Small intestine (tissue), 7 donors: Measurements from ENCODE around the gene SKIDA1. TPM values are rescaled to one million over a fixed set of nuclear protein-coding genes. Genes with fewer than 3 reads are reported as not detected.
A peak's percentile ranks its signal among the peaks of the same experiment; 100 is the strongest.

Experiments used
- DNase-seq, 2 donors: peaks; one replicate each; pipeline versions ENCODE4 v3.0.0 to v3.0.0-alpha.2; 2013
- FAIRE-seq: peaks from 2 replicates; lab custom pipeline; 2012; peaks lifted over from hg19 to GRCh38; lab: Jason Lieb, UNC
- H3K27ac ChIP-seq, 3 donors: one replicate each; pipeline ENCODE4 v1.5.1; 2013; ENCODE audit warnings: low read length in 2 of 3, mild to moderate bottlenecking in 2 of 3, control low read depth in 1 of 3, inconsistent platforms in 1 of 3, low read depth in 1 of 3, moderate library complexity in 1 of 3
- H3K27me3 ChIP-seq, 3 donors: one replicate each; pipeline ENCODE4 v1.6.1; 2013; ENCODE audit warnings: low read length in 3 of 3, inconsistent platforms in 1 of 3; ENCODE audit not compliant: control insufficient read depth in 3 of 3, insufficient read depth in 3 of 3
- H3K36me3 ChIP-seq, 3 donors: one replicate each; pipeline ENCODE4 v1.6.1; 2013; ENCODE audit warnings: low read length in 3 of 3, inconsistent platforms in 1 of 3, low read depth in 1 of 3, mild to moderate bottlenecking in 1 of 3, moderate library complexity in 1 of 3; ENCODE audit not compliant: control insufficient read depth in 3 of 3, insufficient read depth in 2 of 3
- H3K4me1 ChIP-seq, 3 donors: one replicate each; pipeline ENCODE4 v1.6.1; 2013; ENCODE audit warnings: low read length in 2 of 3, inconsistent platforms in 1 of 3, low read depth in 1 of 3, mild to moderate bottlenecking in 1 of 3, moderate library complexity in 1 of 3; ENCODE audit not compliant: control insufficient read depth in 3 of 3, insufficient read depth in 2 of 3
- H3K4me3 ChIP-seq, 3 donors: one replicate each; pipeline ENCODE4 v1.5.1; 2013; ENCODE audit warnings: low read length in 3 of 3, control low read depth in 1 of 3, inconsistent platforms in 1 of 3, low read depth in 1 of 3, mild to moderate bottlenecking in 1 of 3, moderate library complexity in 1 of 3
- H3K9me3 ChIP-seq, 2 donors: one replicate each; pipeline ENCODE4 v1.6.1; 2013; ENCODE audit warnings: low read depth in 1 of 2, low read length in 1 of 2; ENCODE audit not compliant: control insufficient read depth in 2 of 2, insufficient read depth in 1 of 2
- WGBS, 3 donors: extraction: QIAGEN DNeasy Blood & Tissue Kit; methylation state at CpG; one replicate each; pipeline ENCODE4 v1.1.7; 2013; 5-methylcytosine and 5-hydroxymethylcytosine counted together
- polyA plus RNA-seq, 4 donors: library from polyadenylated mRNA; stranded (reverse) in 3 of 4; unstranded in 1 of 4; fragments of 200-250 nt in 3 of 4; fragments of 120-200 nt in 1 of 4; gene quantifications; one replicate each; pipeline versions ENCODE4 v1.2.1 to v1.2.3, GENCODE V29; 2013
- donor health status: healthy with polysubstance abuse.
- donor health status: control.
- donor health status: control.
- donor health status: Bipolar disorder and iron deficiency.
- donor health status: healthy.

SKIDA1 gene
- polyA plus RNA-seq, 4 donors: 0.13 to 1.2 TPM; not detected in 2

DNA sequence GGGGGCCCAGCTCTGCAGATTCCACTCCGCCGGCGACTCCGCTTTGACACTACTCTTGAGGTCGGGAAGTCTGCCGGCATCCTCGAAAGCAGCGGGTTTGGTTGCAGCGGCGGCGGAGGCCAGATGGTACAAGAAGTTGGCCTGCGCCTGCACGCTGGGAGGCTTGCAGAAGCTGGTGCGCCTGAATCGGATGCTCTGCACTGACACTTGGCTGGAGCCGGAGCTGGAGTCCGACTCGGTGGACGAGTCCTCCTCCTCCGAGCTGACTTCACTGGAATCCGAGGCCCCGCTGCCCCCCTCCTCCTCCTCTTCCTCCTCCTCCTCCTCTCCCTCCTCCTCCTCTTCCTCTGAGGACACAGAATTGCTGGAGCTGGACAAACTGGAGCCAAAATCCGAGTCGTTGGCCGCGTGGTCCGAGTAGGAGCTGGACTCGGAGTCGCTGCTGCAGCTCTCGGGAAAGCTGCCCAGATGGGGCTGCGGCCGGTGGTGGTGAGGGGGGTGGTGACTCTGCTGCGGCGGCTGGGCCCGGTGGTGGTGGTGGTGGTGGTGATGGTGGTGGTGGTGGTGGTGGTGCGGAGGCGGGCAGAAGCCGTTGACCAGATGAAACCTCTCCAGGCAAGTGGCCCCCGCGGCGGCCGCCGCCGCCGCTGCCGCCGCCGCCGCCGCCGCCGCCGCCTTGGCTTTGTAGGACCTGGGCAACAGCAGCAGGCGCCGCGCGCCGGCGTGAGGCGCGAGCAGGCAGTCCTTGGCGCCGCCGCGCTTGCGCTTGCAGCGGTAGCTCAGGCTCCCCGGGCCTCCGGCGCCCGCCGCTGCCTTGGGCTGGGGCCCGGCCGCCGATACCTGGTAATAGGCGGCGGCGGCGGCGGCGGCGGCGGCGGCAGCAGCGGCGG is 9.0 kb downstream of the SKIDA1 start:
- DNase-seq: peak; percentile 47 to 81

DNA sequence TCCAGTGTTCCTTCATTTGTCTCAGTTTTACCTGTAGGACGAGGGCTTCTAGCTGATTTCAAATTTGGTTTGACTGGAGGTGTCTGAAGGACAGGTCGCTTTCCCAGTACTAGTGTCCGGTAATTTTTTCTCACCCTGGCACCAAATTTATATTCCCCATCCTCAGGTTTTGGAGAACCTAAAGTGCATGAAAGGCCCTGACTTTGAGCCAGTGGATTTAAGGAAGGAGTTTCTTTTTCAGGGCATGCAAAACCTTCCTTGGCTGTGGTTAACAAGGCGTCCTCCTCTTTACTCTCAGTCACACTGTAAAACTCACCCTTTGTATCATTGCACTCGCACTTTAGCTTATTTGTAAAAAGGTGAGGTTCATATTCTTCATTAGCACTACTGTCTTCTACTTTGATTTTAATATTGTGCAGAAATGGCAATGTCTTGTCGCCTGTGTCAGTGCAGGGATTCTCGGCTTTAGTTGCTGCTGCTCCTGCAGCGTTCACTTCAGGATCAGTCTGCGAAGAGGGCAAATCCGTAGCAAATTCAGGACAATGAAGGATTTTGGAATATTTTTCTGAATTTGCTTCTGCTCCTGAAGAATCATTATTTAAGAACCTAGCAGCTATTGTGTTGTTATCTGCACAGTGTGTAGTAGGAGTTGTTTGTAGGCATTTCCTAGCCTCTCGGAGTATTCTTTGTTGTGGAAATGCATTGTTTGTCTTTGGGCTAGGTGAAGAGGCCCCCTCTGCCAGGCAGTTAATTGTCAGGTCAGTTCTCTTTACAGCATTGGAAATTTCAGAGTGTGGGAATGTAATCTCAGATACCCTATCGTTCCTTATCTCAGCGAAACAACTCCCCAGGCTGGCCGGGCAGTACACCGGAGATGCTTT is 9.9 kb downstream of the SKIDA1 start:
- Histone ChIP-seq H3K27ac (peak overlapping the region in 1 of 3 donors; percentile 70), H3K4me1 (peaks cover 0 to 36% (median 0%) of the 10 kb centered on the region in 3 donors), H3K27me3 (peaks cover 0 to 16% (median 3%) of the 10 kb centered on the region in 3 donors), H3K36me3 (no peaks in the 10 kb centered on the region), H3K9me3 (no peaks in the 10 kb centered on the region), H3K4me3 (peak overlapping the region in 2 of 3 donors; percentile 63 to 69)
- WGBS, 3 donors: 53 to 57% (median 55%) methylated on average over 15 of the region's 15 CpGs
- DNase-seq (no peak), FAIRE-seq (no peak)

More for the DNA sequence above, 9.0 kb downstream of the SKIDA1 start:
- Histone ChIP-seq H3K4me1 (peaks cover 0 to 30% (median 0%) of the 10 kb centered on the region in 3 donors), H3K27me3 (peaks cover 0 to 16% (median 3%) of the 10 kb centered on the region in 3 donors), H3K27ac (peak overlapping the region in 1 of 3 donors; percentile 70), H3K4me3 (peak overlapping the region; percentile 41 to 69 (median 63)), H3K9me3 (no peaks in the 10 kb centered on the region), H3K36me3 (no peaks in the 10 kb centered on the region)
- no peak for FAIRE-seq
- 0 to 1% (median 0%) methylated on average over 44 to 86 of the region's 86 CpGs for WGBS, 3 donors

DNA sequence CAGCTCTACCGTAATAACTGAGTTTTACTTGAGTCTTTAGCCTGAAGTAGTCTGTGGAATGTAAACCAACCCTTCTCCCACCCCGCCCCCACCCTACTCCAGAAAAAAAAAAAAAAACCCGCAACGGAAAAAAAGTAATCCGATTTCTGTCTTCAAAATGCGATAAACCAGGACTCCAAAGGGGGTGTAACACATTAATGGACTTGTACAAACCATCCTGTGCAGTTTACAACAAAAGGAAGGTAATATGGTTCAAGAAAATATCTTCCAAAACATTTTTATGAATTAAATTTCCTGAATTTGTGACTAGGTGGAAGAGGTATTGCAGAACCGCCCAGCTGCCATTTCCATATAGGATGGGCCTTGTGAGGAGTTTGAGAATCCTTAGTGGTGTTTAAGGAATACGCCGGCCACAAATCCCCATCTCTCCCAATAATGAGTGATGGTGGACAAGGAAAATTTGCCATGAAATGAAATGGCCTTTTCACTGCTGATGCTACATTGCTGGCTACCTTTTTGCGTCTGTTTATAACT is 10.6 kb downstream of the SKIDA1 start:
- WGBS, 3 donors: 79 to 86% (median 85%) methylated on average over 10 of the region's 10 CpGs
- peak overlapping the region in 1 of 3 donors; percentile 63 for H3K4me3 ChIP-seq
- no peak overlapping the region for H3K27ac ChIP-seq
- no peaks in the 10 kb centered on the region for H3K9me3 ChIP-seq
- FAIRE-seq (no peak), DNase-seq (no peak)
- H3K36me3 ChIP-seq: no peaks in the 10 kb centered on the region
- H3K4me1 ChIP-seq: peaks cover 0 to 38% (median 0%) of the 10 kb centered on the region in 3 donors
- H3K27me3 ChIP-seq: peaks cover 0 to 16% (median 3%) of the 10 kb centered on the region in 3 donors

DNA sequence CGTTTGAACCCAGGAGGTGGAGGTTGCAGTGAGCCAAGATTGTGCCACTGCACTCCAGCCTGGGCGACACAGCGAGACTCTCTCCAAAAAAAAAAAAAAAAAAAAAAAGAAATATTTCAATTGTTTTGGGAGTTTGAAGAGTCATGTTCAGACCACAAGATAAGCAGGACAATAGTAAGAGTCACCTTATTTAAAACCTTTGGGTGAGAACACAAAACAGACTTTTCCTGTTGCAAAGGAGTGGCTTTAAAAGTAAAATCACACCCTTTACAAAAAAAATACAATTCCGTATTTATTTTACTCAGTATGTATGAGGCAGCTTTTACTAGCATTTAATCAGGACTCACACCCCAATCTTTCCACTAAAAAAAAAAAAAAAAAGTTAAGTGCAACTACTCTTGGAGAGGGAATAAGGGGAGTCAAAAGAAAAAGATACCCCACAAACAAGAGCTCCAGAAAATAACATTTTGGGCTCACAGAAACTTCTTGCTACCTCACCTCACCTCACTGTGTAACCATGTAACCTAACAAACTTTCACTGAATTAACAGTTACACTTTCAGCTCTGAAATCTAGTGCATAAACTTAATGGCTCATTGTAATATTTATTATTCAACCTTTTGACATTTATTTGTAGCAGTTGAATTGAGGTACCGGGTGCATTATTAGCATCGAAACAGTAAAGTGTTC is 11.2 kb downstream of the SKIDA1 start:
- H3K4me3 ChIP-seq: peak overlapping the region in 1 of 3 donors; percentile 63
- no peaks in the 10 kb centered on the region for H3K36me3 ChIP-seq
- no peaks in the 10 kb centered on the region for H3K9me3 ChIP-seq
- no peak for DNase-seq
- FAIRE-seq: no peak
- H3K27ac ChIP-seq: no peak overlapping the region
- H3K4me1 ChIP-seq: peaks cover 0 to 33% (median 0%) of the 10 kb centered on the region in 3 donors
- H3K27me3 ChIP-seq: peaks cover 0 to 16% (median 8%) of the 10 kb centered on the region in 3 donors
- 85 to 92% (median 86%) methylated on average over 4 to 6 of the region's 6 CpGs for WGBS, 3 donors

DNA sequence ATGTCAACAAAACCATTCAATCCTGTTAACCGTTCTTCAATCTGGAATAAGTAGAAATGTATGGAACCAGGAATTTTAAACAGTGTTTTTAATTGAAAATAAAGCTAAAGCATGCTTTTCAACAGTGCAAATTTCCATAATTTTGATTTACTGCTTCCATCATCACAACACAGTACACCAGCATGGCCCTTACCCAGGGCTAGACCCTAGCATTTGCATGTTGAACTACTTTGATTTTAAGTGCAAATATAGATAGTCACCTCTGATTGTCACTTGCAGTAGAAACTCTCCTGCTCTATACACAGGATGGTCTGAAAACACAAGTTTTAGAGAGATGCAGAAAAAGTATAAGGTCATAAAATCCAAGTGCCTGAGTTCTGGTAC is 12.1 kb downstream of the SKIDA1 start:
- Histone ChIP-seq H3K9me3 (no peaks in the 10 kb centered on the region), H3K27ac (no peak overlapping the region), H3K4me3 (no peak overlapping the region), H3K4me1 (peaks cover 0 to 28% (median 0%) of the 10 kb centered on the region in 3 donors), H3K36me3 (no peaks in the 10 kb centered on the region), H3K27me3 (peaks cover 0 to 16% (median 5%) of the 10 kb centered on the region in 3 donors)
- WGBS, 3 donors: 82 to 87% (median 85%) methylated on average over 1 of the region's 1 CpG
- no peak for FAIRE-seq
- no peak for DNase-seq

DNA sequence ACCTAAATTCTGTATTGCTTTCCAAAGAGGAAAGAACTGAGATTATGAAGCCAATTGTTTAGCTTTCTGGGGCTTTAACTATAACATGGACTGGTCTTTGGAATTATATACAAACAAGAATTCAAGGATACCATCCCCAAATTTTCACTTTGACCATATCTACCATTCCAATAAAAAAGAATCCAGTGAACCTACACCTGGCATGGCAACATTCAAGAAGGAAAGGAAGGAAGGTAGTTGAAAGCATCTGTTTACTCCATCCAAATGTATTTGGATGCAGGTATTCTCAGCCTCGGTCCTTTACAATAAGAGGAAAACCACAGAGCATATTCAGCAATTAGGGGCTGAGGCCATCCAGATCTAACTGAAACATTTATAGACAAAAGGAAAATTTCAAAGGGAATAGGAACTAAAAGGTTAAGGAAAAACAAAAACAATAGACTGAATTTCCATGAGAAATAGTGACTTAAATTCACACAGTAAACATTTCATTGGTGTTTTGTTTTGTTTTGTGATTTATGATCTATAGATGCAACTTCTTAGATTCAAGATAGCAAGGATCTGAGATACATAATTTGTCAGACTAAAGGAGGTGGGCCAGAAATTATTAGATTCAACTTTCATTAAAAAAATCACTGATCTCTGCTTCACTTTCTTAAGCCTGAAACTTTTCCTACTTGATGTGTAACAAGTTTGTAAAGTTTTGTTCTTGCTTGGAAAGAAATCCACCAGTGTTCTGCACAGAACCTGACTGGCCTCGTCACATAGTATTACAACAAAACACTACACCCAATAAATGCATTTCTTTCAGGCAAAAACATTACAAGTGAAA is 12.7 kb downstream of the SKIDA1 start:
- Histone ChIP-seq H3K36me3 (no peaks in the 10 kb centered on the region), H3K9me3 (no peaks in the 10 kb centered on the region), H3K27me3 (peaks cover 0 to 16% (median 5%) of the 10 kb centered on the region in 3 donors), H3K4me1 (peaks cover 0 to 28% (median 0%) of the 10 kb centered on the region in 3 donors), H3K27ac (peak overlapping the region in 1 of 3 donors; percentile 45), H3K4me3 (no peak overlapping the region)
- no peak for DNase-seq
- no peak for FAIRE-seq
- WGBS, 3 donors: 77 to 83% (median 81%) methylated on average over 2 of the region's 2 CpGs

DNA sequence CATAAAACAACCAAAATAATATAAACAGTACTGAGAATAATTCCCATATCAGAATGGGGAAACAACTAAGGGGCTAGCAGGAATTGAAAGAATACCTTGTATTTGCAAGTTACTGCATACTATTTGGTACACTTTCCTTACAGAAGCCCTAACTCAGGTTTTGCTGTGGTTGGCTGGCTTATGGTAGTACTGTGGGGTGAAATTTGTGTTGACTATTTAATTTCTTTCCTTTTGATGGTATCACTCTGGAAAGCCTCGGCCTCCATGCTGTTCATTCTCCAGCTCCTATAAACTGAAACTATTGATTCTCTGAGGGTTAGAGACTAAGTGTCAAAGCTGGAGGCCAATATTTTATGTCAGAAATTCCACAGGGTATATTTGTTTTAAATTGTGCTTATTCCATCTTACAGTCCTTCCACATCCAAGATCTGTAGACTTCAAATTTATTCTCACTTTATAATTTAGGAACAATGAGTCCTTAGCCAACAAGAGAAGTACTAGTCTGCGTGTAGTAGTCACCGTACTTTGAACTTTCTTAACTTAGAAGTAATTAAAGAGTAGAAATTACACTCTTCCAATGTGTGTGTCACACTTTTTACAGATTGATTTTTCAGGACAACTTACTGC is 13.4 kb downstream of the SKIDA1 start:
- Histone ChIP-seq H3K27ac (peak overlapping the region in 1 of 3 donors; percentile 45), H3K4me3 (no peak overlapping the region), H3K36me3 (no peaks in the 10 kb centered on the region), H3K9me3 (no peaks in the 10 kb centered on the region), H3K27me3 (peaks cover 0 to 13% (median 5%) of the 10 kb centered on the region in 3 donors), H3K4me1 (peaks cover 0 to 28% (median 0%) of the 10 kb centered on the region in 3 donors)
- FAIRE-seq (peak; percentile 5), DNase-seq (peak; percentile 47 to 49)
- 24 to 67% (median 46%) methylated on average over 3 of the region's 3 CpGs for WGBS, 3 donors
